ENCODE measurements around the gene GOLGA7B. TPM values are rescaled to one million over a fixed set of nuclear protein-coding genes. Genes with fewer than 3 reads are reported as not detected.
"Not testable (repeated sequence)": the region's sequence is repeated elsewhere in the genome, so short reads cannot be mapped to it uniquely, and the experiment has no call there.

The GOLGA7B gene
- total and polyA plus RNA-seq, 5 experiments from 2014 or later, result 0.35 to 8.1 (median 0.61) TPM

GRCh38 chr10:97838091-97838490 is 11.6 kb upstream of the GOLGA7B start:
- H3K9me3 Mint-ChIP-seq, result peaks cover 0 to 13% (median 4%) of the 10 kb centered on the region in 9 donors
- ATAC-seq (no peak), DNase-seq (no peak)
- POLR2A ChIA-PET, result interaction anchor here (1.0 kb wide), 1 partner anchor 16 kb away, joined by 3 read pairs; no protein-coding TSS in a partner anchor
- peaks cover 0 to 24% (median 11%) of the 10 kb centered on the region in 3 donors for H3K36me3 Mint-ChIP-seq
- no peak overlapping the region for H3K4me3 Mint-ChIP-seq
- H3K27me3 Mint-ChIP-seq, result peaks cover 0 to 3% (median 0%) of the 10 kb centered on the region in 5 donors
- no peak overlapping the region for H3K27ac Mint-ChIP-seq
- peaks cover 10 to 16% (median 14%) of the 10 kb centered on the region in 4 donors for H3K4me1 Mint-ChIP-seq

- H3K27me3 Mint-ChIP-seq, result not testable (repeated sequence)
Measured at GRCh38 chr10:97841166-97841565, 8.5 kb upstream of the GOLGA7B start.

GRCh38 chr10:97842114-97842513 is 7.5 kb upstream of the GOLGA7B start:
- ATAC-seq, DNase-seq, H3K4me3 Mint-ChIP-seq, POLR2A ChIA-PET, H3K27ac Mint-ChIP-seq, H3K27me3 Mint-ChIP-seq, H3K36me3 Mint-ChIP-seq, H3K9me3 Mint-ChIP-seq: not testable (repeated sequence)
- H3K4me1 Mint-ChIP-seq, result peaks cover 10 to 19% (median 14%) of the 10 kb centered on the region in 4 donors

More at GRCh38 chr10:97841166-97841565, 8.5 kb upstream of the GOLGA7B start:
- peaks cover 0 to 18% (median 10%) of the 10 kb centered on the region in 3 donors for H3K36me3 Mint-ChIP-seq
- DNase-seq, H3K4me3 Mint-ChIP-seq, ATAC-seq, POLR2A ChIA-PET: not testable (repeated sequence)
- H3K9me3 Mint-ChIP-seq, result peaks cover 0 to 11% (median 4%) of the 10 kb centered on the region in 9 donors
- H3K4me1 Mint-ChIP-seq, result peaks cover 10 to 19% (median 16%) of the 10 kb centered on the region in 4 donors
- H3K27ac Mint-ChIP-seq, result peak overlapping the region in 1 of 10 donors; percentile 51

- Mint-ChIP-seq H3K27ac (no peak overlapping the region), H3K4me1 (peaks cover 9 to 19% (median 14%) of the 10 kb centered on the region in 4 donors), H3K4me3 (no peak overlapping the region), H3K27me3 (peaks cover 0 to 2% (median 0%) of the 10 kb centered on the region in 5 donors), H3K36me3 (peaks cover 0 to 5% (median 0%) of the 10 kb centered on the region in 3 donors), H3K9me3 (peaks cover 0 to 5% (median 0%) of the 10 kb centered on the region in 9 donors)
- ATAC-seq, result no peak
- no peak for DNase-seq
- POLR2A ChIA-PET, result interaction anchor here (1.2 kb wide), 1 partner anchor 70 kb away, joined by 4 read pairs; the partner anchor contains the start of gene SFRP5
Measured at GRCh38 chr10:97842656-97843280, 6.9 kb upstream of the GOLGA7B start.

- no peaks in the 10 kb centered on the region for H3K36me3 Mint-ChIP-seq
- H3K4me1 Mint-ChIP-seq, result peaks cover 9 to 19% (median 16%) of the 10 kb centered on the region in 4 donors
- H3K27ac Mint-ChIP-seq, result peak overlapping the region in 1 of 10 donors; percentile 53
- DNase-seq (no peak), ATAC-seq (no peak)
- no peak overlapping the region for H3K4me3 Mint-ChIP-seq
- POLR2A ChIA-PET, result interaction anchor here (1.2 kb wide), 1 partner anchor 71 kb away, joined by 4 read pairs; the partner anchor contains the start of gene SFRP5
- H3K9me3 Mint-ChIP-seq, result peaks cover 0 to 5% (median 0%) of the 10 kb centered on the region in 9 donors
- H3K27me3 Mint-ChIP-seq, result peaks cover 0 to 2% (median 0%) of the 10 kb centered on the region in 5 donors
Measured at GRCh38 chr10:97843281-97843671, 6.4 kb upstream of the GOLGA7B start.

GRCh38 chr10:97843972-97844371 is 5.7 kb upstream of the GOLGA7B start:
- not testable (repeated sequence) for H3K9me3 Mint-ChIP-seq, DNase-seq, ATAC-seq, H3K27me3 Mint-ChIP-seq, H3K27ac Mint-ChIP-seq, H3K4me3 Mint-ChIP-seq, H3K36me3 Mint-ChIP-seq
- POLR2A ChIA-PET, result interaction anchor here (1.2 kb wide), 1 partner anchor 72 kb away, joined by 4 read pairs; the partner anchor contains the start of gene SFRP5
- peaks cover 12 to 22% (median 19%) of the 10 kb centered on the region in 4 donors for H3K4me1 Mint-ChIP-seq

- Mint-ChIP-seq H3K36me3 (no peaks in the 10 kb centered on the region), H3K4me3 (no peak overlapping the region), H3K4me1 (peaks cover 16 to 25% (median 22%) of the 10 kb centered on the region in 4 donors), H3K27ac (no peak overlapping the region), H3K9me3 (peaks cover 0 to 5% (median 0%) of the 10 kb centered on the region in 9 donors), H3K27me3 (peaks cover 0 to 5% (median 0%) of the 10 kb centered on the region in 5 donors)
- POLR2A ChIA-PET, result no interaction called here
- DNase-seq (no peak), ATAC-seq (no peak)
Measured at GRCh38 chr10:97844678-97845077, 5.0 kb upstream of the GOLGA7B start.

- POLR2A ChIA-PET, result interaction anchor here (0.6 to 4.2 kb wide), 17 partner anchors 13 to 1988 kb away, joined by 3 to 30 read pairs (median 4); partner anchors contain the start of genes SFRP5 and ZFYVE27
- DNase-seq (peak in 3 of 10 donors; percentile 15 to 24 (median 19)), ATAC-seq (peak; percentile 26 to 30)
- H3K9me3 Mint-ChIP-seq, result no peaks in the 10 kb centered on the region
- H3K27me3 Mint-ChIP-seq, result peaks cover 0 to 4% (median 0%) of the 10 kb centered on the region in 5 donors
- peaks cover 31 to 41% (median 38%) of the 10 kb centered on the region in 4 donors for H3K4me1 Mint-ChIP-seq
- peak overlapping the region; percentile 35 to 94 (median 77) for H3K27ac Mint-ChIP-seq
- no peaks in the 10 kb centered on the region for H3K36me3 Mint-ChIP-seq
- peak overlapping the region; percentile 78 to 95 (median 89) for H3K4me3 Mint-ChIP-seq
Measured at GRCh38 chr10:97849103-97849686, 448 bp upstream of the GOLGA7B start.

GRCh38 chr10:97850446-97850845 is 803 bp downstream of the GOLGA7B start:
- ATAC-seq, result peak; percentile 11 to 43
- H3K4me1 Mint-ChIP-seq, result peaks cover 32 to 41% (median 40%) of the 10 kb centered on the region in 4 donors
- no peaks in the 10 kb centered on the region for H3K9me3 Mint-ChIP-seq
- POLR2A ChIA-PET, result interaction anchor here (0.7 to 4.2 kb wide), 10 partner anchors 18 to 284 kb away, joined by 3 to 30 read pairs (median 4); partner anchors contain the start of genes AVPI1, R3HCC1L, SFRP5 and ZFYVE27
- peaks cover 0 to 3% (median 0%) of the 10 kb centered on the region in 5 donors for H3K27me3 Mint-ChIP-seq
- H3K36me3 Mint-ChIP-seq, result peaks cover 0 to 3% (median 0%) of the 10 kb centered on the region in 3 donors
- H3K27ac Mint-ChIP-seq, result peak overlapping the region in 9 of 10 donors; percentile 69 to 86 (median 81)
- H3K4me3 Mint-ChIP-seq, result peak overlapping the region; percentile 80 to 95 (median 88)
- DNase-seq, result peak in 7 of 10 donors; percentile 9 to 45 (median 24)

- Mint-ChIP-seq H3K4me3 (peak overlapping the region; percentile 80 to 95 (median 88)), H3K27ac (peak overlapping the region in 8 of 10 donors; percentile 32 to 86 (median 74)), H3K9me3 (no peaks in the 10 kb centered on the region), H3K36me3 (peaks cover 0 to 3% (median 0%) of the 10 kb centered on the region in 3 donors), H3K4me1 (peaks cover 32 to 41% (median 40%) of the 10 kb centered on the region in 4 donors), H3K27me3 (peaks cover 0 to 3% (median 0%) of the 10 kb centered on the region in 5 donors)
- DNase-seq (peak in 3 of 10 donors; percentile 15 to 40 (median 30)), ATAC-seq (peak; percentile 9 to 34)
- POLR2A ChIA-PET, result interaction anchor here (0.6 to 4.2 kb wide), 5 partner anchors 17 to 115 kb away, joined by 3 to 30 read pairs (median 4); partner anchors contain the start of gene ZFYVE27
Measured at GRCh38 chr10:97851341-97852001, 1.8 kb downstream of the GOLGA7B start.

- Mint-ChIP-seq H3K4me1 (peaks cover 33 to 42% (median 40%) of the 10 kb centered on the region in 4 donors), H3K27ac (peak overlapping the region in 6 of 10 donors; percentile 34 to 86 (median 68)), H3K27me3 (peaks cover 0 to 3% (median 0%) of the 10 kb centered on the region in 5 donors), H3K4me3 (peak overlapping the region in 9 of 10 donors; percentile 45 to 95 (median 89)), H3K36me3 (peaks cover 0 to 3% (median 0%) of the 10 kb centered on the region in 3 donors), H3K9me3 (no peaks in the 10 kb centered on the region)
- POLR2A ChIA-PET, result interaction anchor here (4.2 kb wide), 1 partner anchor 71 kb away, joined by 30 read pairs; no protein-coding TSS in a partner anchor
- ATAC-seq (no peak), DNase-seq (no peak)
Measured at GRCh38 chr10:97852277-97852676, 2.6 kb downstream of the GOLGA7B start.

All from naive thymus-derived CD8-positive, alpha-beta T cell (primary cell).